G401.6 (cell line): ENCODE measurements around the gene RALY.

Experiments
- FAIRE-seq: peaks from 2 replicates; lab custom pipeline; 2012; peaks lifted over from hg19 to GRCh38; lab: Jason Lieb, UNC

RALY gene

GRCh38 chr20:33993576-33994221 lies at the start of gene RALY:
Gene RALY (plus strand): TSS chr20:33993911. CDS start chr20:34072075, 78,164 bp downstream.
- no peak for FAIRE-seq

DNA sequence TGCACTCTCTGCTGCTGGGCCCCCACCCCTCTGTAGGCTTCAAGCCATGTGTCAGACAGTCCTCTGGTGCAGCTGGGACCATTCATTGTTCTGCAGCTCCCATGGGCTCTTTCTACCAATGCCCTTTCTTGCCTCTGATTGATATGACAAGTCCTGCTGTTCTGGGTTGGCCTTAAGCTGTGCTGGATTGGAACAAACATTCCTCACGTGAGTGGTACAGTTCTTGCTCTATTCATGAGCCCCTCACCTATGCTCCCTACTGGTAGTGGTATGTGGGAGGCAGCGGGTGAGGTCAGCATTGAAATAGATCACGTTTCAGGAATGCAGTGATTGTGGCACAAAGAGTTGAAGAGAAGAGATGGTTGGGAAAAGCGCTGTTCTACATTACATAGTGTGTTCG lies 48.8 kb upstream of the RALY start:
- FAIRE-seq, result no peak

- FAIRE-seq, result no peak
Observed at GRCh38 chr20:33945391-33946081, 48.2 kb upstream of the RALY start.

- peak; percentile 75 for FAIRE-seq
Observed at GRCh38 chr20:33947709-33948295, 45.9 kb upstream of the RALY start.

DNA sequence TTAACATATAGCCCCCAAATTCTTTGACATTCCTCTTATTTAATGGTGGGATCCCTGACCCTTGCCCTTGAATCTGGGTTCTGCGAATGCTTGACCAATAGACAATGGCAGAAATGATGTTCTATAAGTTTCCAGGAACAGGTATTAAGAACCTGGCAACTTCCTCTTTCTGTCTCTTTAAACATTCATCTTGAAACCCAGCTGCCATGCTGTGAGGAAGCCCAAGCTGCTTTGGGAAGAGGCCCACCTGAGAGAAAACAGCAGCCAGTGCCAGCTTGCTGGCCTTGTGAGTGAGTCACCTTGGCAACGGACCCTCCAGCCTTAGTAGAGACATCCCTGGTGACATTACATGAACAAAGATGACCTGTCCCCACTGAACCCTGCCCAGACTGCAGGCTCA lies 45.2 kb upstream of the RALY start:
- no peak for FAIRE-seq

- no peak for FAIRE-seq
Observed at GRCh38 chr20:33951171-33951570, 42.5 kb upstream of the RALY start.

- no peak for FAIRE-seq
Observed at GRCh38 chr20:33954504-33954903, 39.2 kb upstream of the RALY start.

GRCh38 chr20:33963751-33964150 lies 30.0 kb upstream of the RALY start:
- FAIRE-seq, result no peak

DNA sequence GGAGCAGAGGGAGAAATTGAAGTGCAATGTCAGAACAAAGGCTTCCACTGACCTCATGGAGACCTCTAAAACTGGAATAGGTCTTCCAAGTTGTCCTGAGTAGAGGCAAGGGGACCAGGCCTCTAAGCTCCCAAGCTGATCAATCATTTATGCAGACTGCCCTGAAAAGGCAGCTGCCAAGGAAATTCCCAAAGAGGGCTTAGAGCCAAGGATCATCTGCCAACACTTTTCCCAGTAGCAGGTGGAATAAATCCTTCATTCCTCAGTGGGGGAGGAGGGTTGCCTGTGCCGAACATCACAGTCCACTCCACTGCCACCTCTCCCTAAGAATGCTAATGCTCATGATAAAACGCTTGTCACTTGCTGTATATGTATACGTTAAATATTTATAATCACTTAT lies 29.3 kb upstream of the RALY start:
- FAIRE-seq, result no peak

DNA sequence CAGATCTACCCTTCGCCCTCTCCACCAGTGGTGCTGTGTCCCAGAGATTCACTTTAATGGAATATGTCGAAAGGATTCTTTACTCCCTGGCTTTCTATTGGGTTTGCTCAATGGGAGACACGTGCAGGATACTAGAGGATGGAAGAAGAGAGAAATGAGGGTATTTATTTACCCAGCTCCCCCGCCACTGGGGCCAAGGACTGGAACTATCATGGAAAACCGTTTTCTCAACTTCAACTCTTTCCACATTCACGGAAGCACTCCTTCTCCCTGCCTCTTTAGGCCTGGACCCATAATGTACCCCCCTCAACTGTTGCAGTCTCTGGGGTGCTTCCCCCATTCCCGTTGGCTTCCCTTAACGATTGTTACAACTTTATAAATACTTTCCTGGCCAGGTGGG lies 26.6 kb upstream of the RALY start:
- FAIRE-seq, result no peak

GRCh38 chr20:33969563-33969962 lies 24.1 kb upstream of the RALY start:
- no peak for FAIRE-seq

DNA sequence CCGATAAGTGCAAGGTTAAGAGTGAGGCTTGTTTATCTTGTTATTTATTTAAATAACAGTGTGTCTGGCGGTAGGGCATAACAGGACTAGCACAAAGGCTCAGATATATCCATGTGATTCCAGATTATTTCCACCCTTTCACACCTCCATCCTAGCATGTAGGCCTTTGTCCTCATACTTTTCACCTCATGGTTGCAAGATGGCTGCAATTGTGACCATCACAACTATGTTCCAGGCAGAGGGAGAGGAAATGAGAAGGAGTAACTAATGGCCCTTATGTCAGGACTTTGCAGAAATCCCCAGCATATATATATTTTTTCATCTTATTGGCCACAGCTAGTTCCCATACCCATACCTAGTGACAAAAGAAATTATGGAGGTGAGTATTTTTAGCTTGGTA lies 23.5 kb upstream of the RALY start:
- no peak for FAIRE-seq

- FAIRE-seq, result no peak
Observed at GRCh38 chr20:33971147-33971975, 22.4 kb upstream of the RALY start.

GRCh38 chr20:33976959-33977358 lies 16.8 kb upstream of the RALY start:
- FAIRE-seq, result peak; percentile 88

DNA sequence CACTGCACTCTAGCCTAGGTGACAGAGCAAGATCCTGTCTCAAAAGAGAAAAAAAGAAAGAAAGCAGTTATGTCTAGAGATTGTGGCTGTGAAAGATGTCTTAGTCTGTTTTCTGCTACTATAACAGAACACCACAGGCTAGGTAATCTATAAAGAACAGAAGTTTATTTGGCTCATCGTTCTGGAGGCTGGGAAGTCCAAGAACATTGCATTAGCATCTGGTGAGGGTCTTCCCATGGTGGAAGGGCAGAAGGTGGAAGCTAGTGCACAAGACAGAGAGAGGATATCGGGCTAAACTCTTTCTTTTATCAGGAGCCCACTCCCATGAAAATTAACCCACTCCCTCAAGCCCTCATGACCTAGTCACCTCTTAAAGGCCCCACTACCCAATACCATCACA lies 16.2 kb upstream of the RALY start:
- no peak for FAIRE-seq

- FAIRE-seq, result no peak
Observed at GRCh38 chr20:33979094-33979493, 14.6 kb upstream of the RALY start.

DNA sequence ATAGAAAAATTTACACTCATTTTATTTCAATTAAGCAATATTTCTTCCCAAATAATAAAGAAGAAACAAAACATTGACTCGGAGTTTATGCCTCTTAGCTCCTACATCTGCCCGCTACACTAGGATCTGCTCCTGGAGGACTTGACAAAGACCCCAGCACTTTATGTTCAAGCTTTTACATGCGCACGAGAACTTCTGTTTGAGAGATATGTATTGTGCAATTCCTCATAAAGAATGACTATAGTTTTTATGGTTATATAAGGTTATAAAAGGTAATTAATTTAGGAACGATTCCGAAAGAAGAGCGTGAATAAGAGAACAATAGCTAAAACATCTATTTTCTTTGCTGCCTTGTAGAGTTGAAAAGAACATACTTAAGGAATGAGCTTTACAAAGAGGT lies 12.4 kb upstream of the RALY start:
- FAIRE-seq, result no peak

DNA sequence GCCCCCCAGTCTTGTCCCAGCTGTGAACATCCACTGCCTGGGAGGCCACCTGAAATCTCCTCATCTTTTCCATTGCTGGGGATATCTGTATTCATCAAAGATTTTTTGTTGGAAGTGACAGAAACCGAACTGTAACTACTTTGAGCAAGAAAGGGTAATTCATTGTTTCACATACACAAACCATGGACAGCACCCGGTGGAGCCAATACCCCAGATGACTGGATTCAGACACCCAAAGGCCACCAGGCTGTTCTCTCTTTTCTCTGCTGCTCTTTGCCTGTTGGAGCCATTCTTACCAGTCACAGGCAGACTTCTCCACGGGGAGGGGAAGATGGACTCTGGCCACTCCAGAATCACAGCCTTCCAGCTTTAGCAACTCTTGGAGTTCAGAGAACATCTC lies 11.7 kb upstream of the RALY start:
- no peak for FAIRE-seq

- no peak for FAIRE-seq
Observed at GRCh38 chr20:33983371-33983770, 10.3 kb upstream of the RALY start.

GRCh38 chr20:33984182-33984719 lies 9.5 kb upstream of the RALY start:
- no peak for FAIRE-seq

- FAIRE-seq, result no peak
Observed at GRCh38 chr20:33985280-33985679, 8.4 kb upstream of the RALY start.

DNA sequence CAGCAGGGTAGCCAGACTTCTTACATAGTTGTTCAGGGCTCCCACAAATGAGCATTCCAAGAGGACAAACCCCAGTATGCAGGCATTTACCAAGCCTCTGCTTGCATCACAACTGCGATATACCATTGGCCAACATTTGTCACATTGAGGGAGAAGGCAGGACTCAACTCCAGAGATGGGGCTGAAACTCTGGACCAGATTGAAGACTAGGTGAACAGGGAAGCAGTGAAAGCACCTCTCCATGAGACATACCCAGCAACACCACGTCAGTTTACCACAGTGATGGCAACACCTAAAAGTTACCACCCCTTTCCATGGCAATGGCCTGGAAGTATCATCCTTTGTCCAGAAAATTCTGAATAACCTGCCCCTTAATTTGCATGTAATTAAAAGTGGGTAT lies 7.9 kb upstream of the RALY start:
- no peak for FAIRE-seq
